Measurements from ENCODE around the gene MEGF6.

Gene MEGF6

DNA sequence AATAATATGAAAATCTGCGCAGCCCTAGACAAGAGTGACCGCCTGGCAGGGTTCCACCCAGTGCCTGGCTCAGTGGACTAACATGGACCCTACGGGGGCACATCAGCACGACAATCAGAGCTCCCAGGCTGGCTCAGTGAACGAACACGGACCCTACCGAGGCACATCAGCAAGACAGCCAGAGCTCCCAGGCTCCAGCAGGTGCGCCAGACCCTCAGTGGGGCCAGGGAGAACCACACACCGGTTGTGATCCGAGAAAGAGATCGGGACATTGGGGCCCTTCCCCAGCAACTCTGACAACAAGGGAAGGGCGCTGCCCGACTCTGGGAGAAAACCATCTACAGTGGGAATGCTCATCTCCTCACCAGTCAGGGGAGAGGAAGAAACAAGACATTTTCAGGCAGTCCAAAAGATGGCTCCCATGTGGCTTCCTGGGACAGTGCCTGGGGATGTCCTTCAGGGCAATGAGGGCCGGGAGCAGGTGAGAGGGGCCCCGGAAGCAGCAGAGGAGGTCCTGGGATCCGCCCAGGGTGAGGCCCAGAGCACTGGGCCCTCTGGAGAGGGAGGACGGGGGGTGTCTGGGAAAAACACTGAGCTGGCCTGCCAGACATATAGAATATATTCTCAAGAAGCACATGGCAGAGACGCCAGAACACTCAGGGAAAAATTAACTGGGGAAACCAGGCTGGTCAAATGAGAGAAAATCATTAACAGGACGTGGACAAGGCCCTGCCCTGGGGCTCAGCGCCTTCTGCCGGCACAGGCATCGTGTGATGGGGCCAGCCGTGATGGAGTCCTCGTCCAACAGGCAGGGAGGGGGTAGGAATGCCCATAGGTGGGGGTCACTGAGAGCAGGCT is 152.0 kb downstream of the MEGF6 start:
- TF ChIP-seq, protein P1, sequence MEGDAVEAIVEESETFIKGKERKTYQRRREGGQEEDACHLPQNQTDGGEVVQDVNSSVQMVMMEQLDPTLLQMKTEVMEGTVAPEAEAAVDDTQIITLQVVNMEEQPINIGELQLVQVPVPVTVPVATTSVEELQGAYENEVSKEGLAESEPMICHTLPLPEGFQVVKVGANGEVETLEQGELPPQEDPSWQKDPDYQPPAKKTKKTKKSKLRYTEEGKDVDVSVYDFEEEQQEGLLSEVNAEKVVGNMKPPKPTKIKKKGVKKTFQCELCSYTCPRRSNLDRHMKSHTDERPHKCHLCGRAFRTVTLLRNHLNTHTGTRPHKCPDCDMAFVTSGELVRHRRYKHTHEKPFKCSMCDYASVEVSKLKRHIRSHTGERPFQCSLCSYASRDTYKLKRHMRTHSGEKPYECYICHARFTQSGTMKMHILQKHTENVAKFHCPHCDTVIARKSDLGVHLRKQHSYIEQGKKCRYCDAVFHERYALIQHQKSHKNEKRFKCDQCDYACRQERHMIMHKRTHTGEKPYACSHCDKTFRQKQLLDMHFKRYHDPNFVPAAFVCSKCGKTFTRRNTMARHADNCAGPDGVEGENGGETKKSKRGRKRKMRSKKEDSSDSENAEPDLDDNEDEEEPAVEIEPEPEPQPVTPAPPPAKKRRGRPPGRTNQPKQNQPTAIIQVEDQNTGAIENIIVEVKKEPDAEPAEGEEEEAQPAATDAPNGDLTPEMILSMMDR (conservative IDR thresholded peaks at IDR 0.05; ENCODE audit: low read depth, low read length), result no peak
- H3K4me3 ChIP-seq (ENCODE audit: low read depth, low read length), result no peak overlapping the region
- no peak for DNase-seq (ENCODE audit: low read depth)

DNA sequence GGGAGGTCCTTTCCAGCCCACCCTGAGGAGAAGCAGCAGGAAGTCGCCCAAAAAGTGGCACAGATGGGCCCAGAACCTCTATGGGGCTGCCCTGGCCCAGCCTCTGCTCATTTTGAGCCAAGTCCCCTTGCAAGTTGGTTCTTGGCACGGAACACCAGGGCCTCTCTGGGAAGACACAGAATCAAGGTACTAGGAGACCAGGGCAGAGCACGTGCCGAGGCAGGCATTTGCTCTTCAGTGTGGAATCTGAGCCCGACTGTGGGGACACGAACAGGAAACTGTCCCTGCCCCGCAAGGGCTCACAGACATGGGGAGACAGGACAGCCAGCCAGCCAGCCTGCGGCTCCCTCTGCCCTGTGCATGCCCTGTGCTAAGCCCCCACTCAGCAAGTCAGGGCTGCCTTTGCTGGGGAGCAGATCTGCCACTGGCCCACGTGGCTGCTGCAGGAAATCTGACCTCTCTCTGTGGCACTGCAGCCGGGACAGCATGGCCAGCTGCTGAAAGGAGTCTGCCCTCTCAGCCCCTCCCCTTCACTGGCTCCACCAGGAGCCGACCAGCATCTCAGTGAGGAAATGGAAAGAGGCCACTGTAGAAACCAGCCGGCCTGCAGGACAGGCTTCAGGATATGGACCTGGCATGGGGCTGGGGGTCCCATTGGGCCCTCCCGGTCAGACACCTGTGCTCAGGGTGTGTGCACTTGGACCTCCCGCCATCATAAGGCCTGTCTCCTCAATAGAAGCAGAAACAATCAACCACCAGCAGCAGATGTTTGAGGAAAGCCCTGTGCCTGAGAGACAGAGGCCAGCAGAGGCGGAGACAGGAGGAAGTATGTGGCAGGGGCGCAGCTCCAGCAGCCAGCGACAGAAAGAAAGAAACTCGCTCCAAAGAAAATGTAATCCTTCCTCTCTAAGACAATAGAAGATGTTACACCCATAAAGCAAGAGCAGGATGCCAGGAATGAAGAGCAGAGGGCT is 153.1 kb downstream of the MEGF6 start:
- no peak for DNase-seq (ENCODE audit: low read depth)
- TF ChIP-seq, protein P1 (conservative IDR thresholded peaks at IDR 0.05; ENCODE audit: low read depth, low read length), result no peak
- H3K4me3 ChIP-seq (ENCODE audit: low read depth, low read length), result no peak overlapping the region

DNA sequence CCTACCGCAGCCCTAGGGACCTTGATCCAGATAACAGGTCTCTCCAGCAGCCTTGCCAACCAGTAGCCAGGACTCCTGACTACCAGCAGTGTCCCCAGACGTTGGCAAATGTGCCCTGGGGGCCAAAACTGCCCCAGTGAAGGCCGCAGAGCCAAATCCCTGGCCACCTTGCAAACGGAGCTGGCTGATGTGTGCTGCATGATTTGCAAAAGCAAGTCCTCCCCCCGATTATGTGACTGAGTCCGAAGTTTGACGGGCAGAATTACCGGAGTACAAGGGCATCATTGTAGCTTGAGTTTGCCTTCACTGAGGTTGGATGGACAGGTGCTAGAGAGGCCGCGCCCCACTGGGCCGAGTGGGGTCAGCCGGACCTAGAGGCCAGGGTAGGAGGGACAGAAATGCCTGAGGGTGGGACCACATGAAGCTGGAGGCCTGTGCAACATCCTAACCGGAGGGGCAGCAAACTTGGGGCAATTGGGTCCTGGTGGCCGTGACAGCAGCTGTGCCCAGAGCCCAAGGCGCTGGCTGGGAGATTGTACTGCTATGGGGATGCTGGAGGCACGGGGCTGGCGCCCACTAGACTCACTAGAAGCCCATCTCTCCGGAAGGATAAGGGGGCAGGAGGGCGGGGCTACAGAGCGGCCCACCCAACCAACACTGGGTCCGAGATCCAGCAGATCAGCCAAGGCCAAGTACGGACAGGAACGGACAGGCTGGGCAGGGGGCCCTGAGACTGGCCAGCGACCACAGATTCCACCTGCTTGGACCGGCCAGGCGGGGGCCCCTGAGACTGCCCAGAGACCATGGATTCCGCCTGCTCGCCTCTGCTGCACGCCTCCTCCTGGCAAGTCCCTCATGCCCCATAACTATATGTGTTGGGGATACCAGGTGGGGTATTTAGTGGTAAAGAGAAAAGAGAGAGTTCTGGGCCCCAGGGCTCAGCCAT is 154.1 kb downstream of the MEGF6 start:
- no peak overlapping the region for H3K4me3 ChIP-seq (ENCODE audit: low read depth, low read length)
- DNase-seq (ENCODE audit: low read depth), result no peak
- TF ChIP-seq, protein P1 (conservative IDR thresholded peaks at IDR 0.05; ENCODE audit: low read depth, low read length), result no peak

DNA sequence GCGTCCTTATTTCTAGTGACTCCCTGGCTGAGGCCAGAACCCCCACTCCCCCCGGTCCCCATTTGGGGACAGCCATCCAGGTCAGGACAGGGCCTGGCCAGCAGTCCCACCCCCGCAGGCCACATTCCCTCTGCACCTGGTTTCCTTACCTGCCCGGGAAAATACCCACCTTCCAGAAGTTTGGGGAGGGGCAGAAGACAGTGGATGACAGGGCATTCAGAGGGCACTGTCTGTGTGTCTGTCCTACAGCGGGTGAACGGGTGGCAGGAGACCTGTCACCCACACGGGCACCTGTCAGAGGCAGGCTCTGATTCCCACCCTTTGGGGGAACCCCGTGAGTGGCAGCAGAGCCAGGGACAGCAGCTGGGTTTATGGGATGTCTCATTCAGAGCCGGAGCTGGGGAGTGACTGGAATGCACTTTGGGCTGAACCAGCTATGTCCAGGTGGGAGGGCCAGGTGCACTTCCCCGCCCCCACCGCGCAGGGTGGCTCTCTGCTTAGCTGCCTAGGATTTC is 154.8 kb downstream of the MEGF6 start:
- H3K4me3 ChIP-seq (ENCODE audit: low read depth, low read length), result no peak overlapping the region
- DNase-seq (ENCODE audit: low read depth), result no peak
- TF ChIP-seq, protein P1 (conservative IDR thresholded peaks at IDR 0.05; ENCODE audit: low read depth, low read length), result no peak

DNA sequence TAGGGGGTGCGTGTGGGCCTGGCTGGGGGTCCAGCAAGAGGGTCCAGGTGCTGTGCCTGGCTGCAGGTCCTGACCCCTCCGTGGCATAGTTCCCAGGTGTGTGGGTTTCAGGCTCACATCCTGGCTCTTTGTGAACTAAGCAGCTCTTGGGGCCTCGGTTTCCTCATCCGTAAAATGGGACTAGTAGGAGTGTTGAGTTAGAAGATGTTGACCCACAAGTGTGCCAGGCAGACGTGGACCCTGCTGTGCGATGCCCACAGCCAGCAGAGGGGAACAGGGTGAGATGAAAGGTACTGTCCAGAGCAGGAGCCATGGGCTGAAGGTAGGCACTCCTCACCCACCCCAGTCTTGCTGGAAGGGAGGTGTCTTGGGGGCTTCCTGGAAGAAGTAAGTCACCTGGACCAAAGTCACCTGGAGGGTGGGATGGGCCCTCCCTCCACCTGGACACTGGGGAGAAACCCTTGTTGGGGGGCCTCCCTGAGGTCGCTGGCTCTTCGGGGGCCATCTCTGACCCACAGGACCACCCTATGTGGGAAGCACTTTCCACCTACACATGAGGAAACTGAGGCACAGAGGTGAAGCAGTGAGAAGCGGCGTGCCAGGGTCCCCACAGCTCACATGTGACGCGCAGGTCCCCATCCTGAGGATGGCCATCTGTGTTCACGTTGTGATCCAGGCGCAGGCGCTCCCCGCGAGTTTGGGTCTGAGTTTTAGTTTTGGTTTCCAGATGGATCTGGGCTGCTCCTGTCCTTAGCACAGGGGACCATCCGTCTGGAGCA is 155.4 kb downstream of the MEGF6 start:
- TF ChIP-seq, protein P1 (conservative IDR thresholded peaks at IDR 0.05; ENCODE audit: low read depth, low read length), result no peak
- no peak for DNase-seq (ENCODE audit: low read depth)
- no peak overlapping the region for H3K4me3 ChIP-seq (ENCODE audit: low read depth, low read length)
